ENCODE data around the gene PTF1A. TPM values are rescaled to one million over a fixed set of nuclear protein-coding genes. Genes with fewer than 3 reads are reported as not detected.

PTF1A gene
- total RNA-seq, 1 donor from 2014 or later: not detected

GRCh38 chr10:23157691-23158369, 34.3 kb upstream of the PTF1A start:
- H3K36me3 Mint-ChIP-seq (ENCODE audit: low read depth): no peaks in the 10 kb centered on the region
- peaks cover 3% of the 10 kb centered on the region for H3K4me1 Mint-ChIP-seq
- H3K9me3 Mint-ChIP-seq: no peaks in the 10 kb centered on the region
- POLR2A ChIA-PET: no interaction called here
- intact Hi-C loops (cut with micrococcal nuclease): loop anchor here (1.0 kb wide), 5 partner anchors 135 to 1165 kb away; no protein-coding TSS in a partner anchor
- ATAC-seq (ENCODE audit: low read depth) (peak; percentile 25), DNase-seq (no peak)
- no peak for TF ChIP-seq CTCF (IDR thresholded peaks at IDR 0.05)
- peaks cover 21% of the 10 kb centered on the region for H3K27me3 Mint-ChIP-seq
- no peak overlapping the region for H3K4me3 Mint-ChIP-seq
- no peak overlapping the region for H3K27ac Mint-ChIP-seq
- CTCF ChIA-PET: interaction anchor here (0.7 to 2.4 kb wide), 10 partner anchors 9 to 1399 kb away, joined by 3 to 9 read pairs (median 4); no protein-coding TSS in a partner anchor

DNA sequence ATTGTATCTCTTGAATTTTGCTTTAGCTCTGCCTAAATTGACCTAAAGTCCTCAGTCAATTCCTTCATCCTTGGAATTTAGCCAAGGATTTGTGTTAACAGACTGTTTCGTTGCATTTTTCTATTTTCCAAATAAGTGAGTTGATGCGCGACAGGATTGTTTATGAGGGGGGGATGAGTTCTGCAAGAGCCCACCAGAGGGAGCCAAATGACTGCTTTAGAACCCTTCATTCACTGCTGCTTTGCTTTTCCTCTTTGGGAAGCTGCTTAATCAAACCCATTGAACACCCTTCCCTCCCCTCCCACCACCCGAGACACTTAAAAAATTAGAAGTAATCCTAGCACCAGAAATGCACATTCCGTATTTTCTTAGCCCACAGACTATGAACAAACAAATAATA, 33.7 kb upstream of the PTF1A start:
- H3K9me3 Mint-ChIP-seq: no peaks in the 10 kb centered on the region
- no peak overlapping the region for H3K27ac Mint-ChIP-seq
- CTCF ChIA-PET: interaction anchor here (0.7 to 2.4 kb wide), 9 partner anchors 11 to 1398 kb away, joined by 3 to 9 read pairs (median 4); no protein-coding TSS in a partner anchor
- POLR2A ChIA-PET: no interaction called here
- H3K4me1 Mint-ChIP-seq: peaks cover 3% of the 10 kb centered on the region
- DNase-seq (no peak), ATAC-seq (ENCODE audit: low read depth) (peak; percentile 66)
- TF ChIP-seq CTCF (IDR thresholded peaks at IDR 0.05): peak; percentile 92
- intact Hi-C loops (cut with micrococcal nuclease): loop anchor here (1.0 kb wide), 5 partner anchors 135 to 1165 kb away; no protein-coding TSS in a partner anchor
- no peak overlapping the region for H3K4me3 Mint-ChIP-seq
- no peaks in the 10 kb centered on the region for H3K36me3 Mint-ChIP-seq (ENCODE audit: low read depth)
- H3K27me3 Mint-ChIP-seq: peaks cover 21% of the 10 kb centered on the region

DNA sequence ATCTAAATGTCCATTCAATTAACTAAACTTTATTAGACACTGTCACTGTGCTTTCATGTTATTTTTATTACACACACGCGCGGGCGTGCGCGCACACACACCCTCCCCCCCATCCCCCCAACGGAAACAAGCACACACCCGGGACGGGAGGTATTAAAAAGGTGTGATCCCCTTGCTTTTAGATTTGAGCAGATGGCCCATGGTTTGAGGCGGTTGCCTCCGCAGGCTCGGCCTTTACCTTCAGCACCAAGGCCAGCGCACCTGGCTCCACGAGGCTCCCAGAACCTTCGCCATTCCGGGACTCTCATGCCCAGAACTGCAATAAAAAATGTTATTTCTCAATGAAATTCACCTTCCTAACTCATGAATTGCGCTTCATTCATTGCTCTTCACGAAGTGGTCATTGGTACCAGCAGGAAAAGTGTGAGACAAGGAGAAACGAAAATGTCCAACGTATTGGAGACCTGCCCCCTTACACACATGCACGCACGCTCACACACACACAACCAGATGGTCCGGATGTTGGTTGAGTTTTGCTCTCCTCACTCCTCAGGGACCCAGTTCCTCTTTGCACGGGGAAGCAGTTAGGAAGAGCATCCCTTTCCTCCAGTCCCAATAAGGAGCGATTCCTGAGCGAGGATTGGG, 20.8 kb upstream of the PTF1A start:
- ATAC-seq (ENCODE audit: low read depth) (no peak), DNase-seq (no peak)
- H3K4me3 Mint-ChIP-seq: no peak overlapping the region
- TF ChIP-seq CTCF (IDR thresholded peaks at IDR 0.05): no peak
- H3K9me3 Mint-ChIP-seq: no peaks in the 10 kb centered on the region
- no peaks in the 10 kb centered on the region for H3K36me3 Mint-ChIP-seq (ENCODE audit: low read depth)
- ChIA-PET POLR2A (no interaction called here), CTCF (no interaction called here)
- H3K27me3 Mint-ChIP-seq: peaks cover 58% of the 10 kb centered on the region
- H3K27ac Mint-ChIP-seq: no peak overlapping the region
- H3K4me1 Mint-ChIP-seq: no peaks in the 10 kb centered on the region
- intact Hi-C loops (cut with micrococcal nuclease): loop anchor here (5.0 kb wide), 1 partner anchor 1654 kb away; no protein-coding TSS in a partner anchor

DNA sequence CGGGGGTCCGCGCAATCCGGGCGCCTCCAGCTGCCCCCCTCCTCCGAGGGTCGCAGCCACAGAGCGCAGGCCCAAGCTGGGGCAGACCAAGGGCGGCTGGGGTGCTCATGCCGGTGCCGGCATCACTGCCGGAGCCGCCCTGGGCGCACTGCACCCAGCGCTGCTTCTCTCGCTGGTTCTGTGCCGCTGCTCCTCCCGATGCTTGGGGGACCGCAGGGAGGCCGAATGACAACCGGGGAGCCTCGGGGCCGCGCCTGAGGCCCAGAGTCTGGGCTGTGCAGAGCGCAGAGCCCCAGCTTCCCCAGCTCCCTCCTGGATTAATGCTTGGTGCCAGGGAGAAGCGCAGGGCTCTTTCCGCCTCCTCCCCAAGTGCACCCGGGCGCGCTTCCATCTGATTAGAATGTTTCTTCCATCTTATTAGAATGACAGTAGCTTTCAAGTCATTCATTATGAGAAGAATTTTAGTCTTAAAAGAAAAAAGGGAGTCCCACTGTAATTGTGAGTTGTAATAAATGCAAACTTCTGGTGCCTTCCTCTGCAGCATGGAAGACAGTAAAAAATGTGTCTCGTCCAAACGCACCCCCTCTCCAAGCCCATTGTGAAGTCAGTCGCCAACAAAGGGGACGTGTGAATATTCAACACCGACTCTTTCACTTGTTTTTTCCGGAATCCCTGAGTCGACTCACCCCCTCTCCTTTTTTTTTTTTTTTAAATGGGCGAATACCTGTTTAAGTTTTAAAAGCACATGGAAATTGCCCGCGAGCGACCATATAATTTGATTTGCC, 19.5 kb upstream of the PTF1A start:
- POLR2A ChIA-PET: no interaction called here
- no peak overlapping the region for H3K4me3 Mint-ChIP-seq
- intact Hi-C loops (cut with micrococcal nuclease): loop anchor here (5.0 kb wide), 1 partner anchor 1655 kb away; no protein-coding TSS in a partner anchor
- no peaks in the 10 kb centered on the region for H3K36me3 Mint-ChIP-seq (ENCODE audit: low read depth)
- ATAC-seq (ENCODE audit: low read depth) (no peak), DNase-seq (no peak)
- CTCF ChIA-PET: no interaction called here
- no peaks in the 10 kb centered on the region for H3K4me1 Mint-ChIP-seq
- no peak for TF ChIP-seq CTCF (IDR thresholded peaks at IDR 0.05)
- H3K27me3 Mint-ChIP-seq: peaks cover 63% of the 10 kb centered on the region
- no peaks in the 10 kb centered on the region for H3K9me3 Mint-ChIP-seq
- H3K27ac Mint-ChIP-seq: no peak overlapping the region
